Kidney (tissue), 14 donors: ENCODE measurements around the gene MRNIP. TPM values are rescaled to one million over a fixed set of nuclear protein-coding genes. Genes with fewer than 3 reads are reported as not detected.

ENCODE experiments used
- DNase-seq, 5 donors: peaks; one replicate each; pipeline ENCODE4 v3.0.0-alpha.2; 2013 to 2020
- FAIRE-seq: peaks from 2 replicates; lab custom pipeline; 2012; peaks lifted over from hg19 to GRCh38; lab: Jason Lieb, UNC
- H3K27ac ChIP-seq, 2 donors: one replicate each; pipeline ENCODE4 v1.7.0; 2013; ENCODE audit warnings: low read depth in 2 of 2, low read length in 2 of 2, inconsistent platforms in 1 of 2
- H3K27me3 ChIP-seq: one replicate; pipeline ENCODE4 v1.7.1; 2013; ENCODE audit warnings: low read length, inconsistent platforms; ENCODE audit not compliant: control insufficient read depth, insufficient read depth
- H3K36me3 ChIP-seq, 3 donors: one replicate each; pipeline versions ENCODE4 v1.7.0 to v1.7.1; 2013; ENCODE audit warnings: low read length in 3 of 3, control low read depth in 1 of 3, inconsistent platforms in 1 of 3; ENCODE audit not compliant: insufficient read depth in 3 of 3, control insufficient read depth in 2 of 3
- H3K4me1 ChIP-seq, 3 donors: one replicate each; pipeline versions ENCODE4 v1.7.0 to v1.7.1; 2013; ENCODE audit warnings: low read length in 3 of 3, inconsistent platforms in 1 of 3, low read depth in 1 of 3; ENCODE audit not compliant: control insufficient read depth in 2 of 3, insufficient read depth in 2 of 3
- H3K4me3 ChIP-seq, 3 donors: one replicate each; pipeline versions ENCODE4 v1.7.0 to v1.8.1; 2013; ENCODE audit warnings: low read length in 3 of 3, control low read depth in 1 of 3, inconsistent platforms in 1 of 3
- H3K9ac ChIP-seq, 3 donors: one replicate each; pipeline versions ENCODE4 v1.7.0 to v1.7.1; 2013; ENCODE audit warnings: low read length in 3 of 3, control low read depth in 1 of 3, inconsistent platforms in 1 of 3
- H3K9me3 ChIP-seq, 3 donors: one replicate each; pipeline versions ENCODE4 v1.7.0 to v1.7.1; 2013; ENCODE audit warnings: low read length in 3 of 3, control low read depth in 1 of 3, inconsistent platforms in 1 of 3; ENCODE audit not compliant: control insufficient read depth in 2 of 3, insufficient read depth in 1 of 3
- CTCF ChIP-seq: IDR thresholded peaks from 3 replicates; pipeline ENCODE4 v1.5.1; 2012; ENCODE audit warnings: mild to moderate bottlenecking, moderate library complexity, borderline replicate concordance; ENCODE audit not compliant: insufficient read depth; ENCODE audit errors: extremely low read depth
- intact Hi-C: fragments of 100-400 bp; cut with DNase I; formaldehyde crosslinking; loops from one replicate; pipeline ENCODE4 v1.11.1; 2022
- polyA plus RNA-seq: library from polyadenylated mRNA; stranded (reverse); fragments of 350-450 nt; fragmentation: Illumina TruSeq; extraction: RNeasy Lipid Tissue Mini Kit (QIAGEN cat#74804); gene quantifications from one replicate; pipeline ENCODE4 v1.2.3, GENCODE V29; 2014; ENCODE audit warnings: low read depth, low replicate concordance; ENCODE audit not compliant: insufficient read depth
- total RNA-seq: library from RNA; stranded (reverse); fragmentation: NEBNext Ultra II Directional; extraction: Animal tissue kit (Norgen Biotek cat#: 25700); gene quantifications from one replicate; pipeline ENCODE4 v1.2.1, GENCODE V29; 2021
- donor health status: control.
- donor health status: control.
- donor health status: control.
- donor health status: control.
- donor health status: control.
- donor health status: DM: yes; HTN: yes; CAD: no.
- donor health status: Normal renal cell carcinoma (clear cell type).

The MRNIP gene
- total and polyA plus RNA-seq, 2 donors from 2014 or later, result 25.3 to 36.6 TPM

- no peaks in the 10 kb centered on the region for H3K4me1 ChIP-seq
- peak in 1 of 5 donors; percentile 52 for DNase-seq
- no peaks in the 10 kb centered on the region for H3K9me3 ChIP-seq
- H3K4me3 ChIP-seq, result no peak overlapping the region
- H3K27ac ChIP-seq, result no peak overlapping the region
- FAIRE-seq, result no peak
- intact Hi-C loops, result no loop called here
- no peak overlapping the region for H3K9ac ChIP-seq
- H3K27me3 ChIP-seq, result no peaks in the 10 kb centered on the region
- peaks cover 0 to 58% (median 43%) of the 10 kb centered on the region in 3 donors for H3K36me3 ChIP-seq
- TF ChIP-seq CTCF, result no peak
Measured at GRCh38 chr5:179890751-179891682, 32.4 kb upstream of the MRNIP start.

- no peak for DNase-seq
- no peaks in the 10 kb centered on the region for H3K27me3 ChIP-seq
- FAIRE-seq, result no peak
- intact Hi-C loops, result no loop called here
- no peaks in the 10 kb centered on the region for H3K4me1 ChIP-seq
- no peak for TF ChIP-seq CTCF
- no peak overlapping the region for H3K9ac ChIP-seq
- no peak overlapping the region for H3K27ac ChIP-seq
- peaks cover under 1 to 56% (median 46%) of the 10 kb centered on the region in 3 donors for H3K36me3 ChIP-seq
- no peak overlapping the region for H3K4me3 ChIP-seq
- no peaks in the 10 kb centered on the region for H3K9me3 ChIP-seq
Measured at GRCh38 chr5:179889885-179890284, 31.3 kb upstream of the MRNIP start.

GRCh38 chr5:179887802-179888201 is 29.2 kb upstream of the MRNIP start:
- Histone ChIP-seq H3K27me3 (no peaks in the 10 kb centered on the region), H3K9me3 (peaks cover 0 to 5% (median 0%) of the 10 kb centered on the region in 3 donors), H3K27ac (no peak overlapping the region), H3K9ac (no peak overlapping the region), H3K36me3 (peaks cover 7 to 58% (median 44%) of the 10 kb centered on the region in 3 donors), H3K4me1 (no peaks in the 10 kb centered on the region), H3K4me3 (no peak overlapping the region)
- FAIRE-seq (no peak), DNase-seq (peak in 1 of 5 donors; percentile 15)
- intact Hi-C loops, result no loop called here
- TF ChIP-seq CTCF, result no peak
